ENCODE results near the gene SORCS3.

The SORCS3 gene

DNA sequence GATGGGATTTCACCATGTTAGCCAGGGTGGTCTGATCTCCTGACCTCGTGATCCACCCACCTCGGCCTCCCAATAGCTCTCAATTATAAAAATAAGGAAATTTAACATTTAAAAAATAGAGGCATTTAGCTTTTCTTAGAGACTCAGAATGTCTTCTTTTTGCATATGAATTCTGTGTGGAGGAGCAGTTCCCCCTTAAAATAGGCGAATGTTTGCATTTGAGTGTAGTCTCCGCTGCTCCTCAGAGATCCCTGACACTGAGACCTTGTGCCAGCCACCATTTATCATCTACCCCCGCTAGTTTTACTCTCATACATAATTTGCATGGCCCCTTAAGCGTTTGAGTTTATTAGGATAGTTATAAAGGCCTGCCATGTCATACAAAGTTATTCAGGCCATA, 461.9 kb downstream of the SORCS3 start:
- no peaks in the 10 kb centered on the region for H3K36me3 ChIP-seq
- TF ChIP-seq, protein P1, sequence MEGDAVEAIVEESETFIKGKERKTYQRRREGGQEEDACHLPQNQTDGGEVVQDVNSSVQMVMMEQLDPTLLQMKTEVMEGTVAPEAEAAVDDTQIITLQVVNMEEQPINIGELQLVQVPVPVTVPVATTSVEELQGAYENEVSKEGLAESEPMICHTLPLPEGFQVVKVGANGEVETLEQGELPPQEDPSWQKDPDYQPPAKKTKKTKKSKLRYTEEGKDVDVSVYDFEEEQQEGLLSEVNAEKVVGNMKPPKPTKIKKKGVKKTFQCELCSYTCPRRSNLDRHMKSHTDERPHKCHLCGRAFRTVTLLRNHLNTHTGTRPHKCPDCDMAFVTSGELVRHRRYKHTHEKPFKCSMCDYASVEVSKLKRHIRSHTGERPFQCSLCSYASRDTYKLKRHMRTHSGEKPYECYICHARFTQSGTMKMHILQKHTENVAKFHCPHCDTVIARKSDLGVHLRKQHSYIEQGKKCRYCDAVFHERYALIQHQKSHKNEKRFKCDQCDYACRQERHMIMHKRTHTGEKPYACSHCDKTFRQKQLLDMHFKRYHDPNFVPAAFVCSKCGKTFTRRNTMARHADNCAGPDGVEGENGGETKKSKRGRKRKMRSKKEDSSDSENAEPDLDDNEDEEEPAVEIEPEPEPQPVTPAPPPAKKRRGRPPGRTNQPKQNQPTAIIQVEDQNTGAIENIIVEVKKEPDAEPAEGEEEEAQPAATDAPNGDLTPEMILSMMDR (IDR thresholded peaks at IDR 0.05; ENCODE audit: low read depth, low read length): no peak
- no peaks in the 10 kb centered on the region for H3K9me3 ChIP-seq (ENCODE audit: severe bottlenecking)
- H3K4me3 ChIP-seq (ENCODE audit: low read depth, low read length): no peak overlapping the region
- H3K27me3 ChIP-seq (ENCODE audit: insufficient read depth, low read depth, severe bottlenecking): no peaks in the 10 kb centered on the region
- H3K27ac ChIP-seq: no peak overlapping the region
- no peak for DNase-seq

DNA sequence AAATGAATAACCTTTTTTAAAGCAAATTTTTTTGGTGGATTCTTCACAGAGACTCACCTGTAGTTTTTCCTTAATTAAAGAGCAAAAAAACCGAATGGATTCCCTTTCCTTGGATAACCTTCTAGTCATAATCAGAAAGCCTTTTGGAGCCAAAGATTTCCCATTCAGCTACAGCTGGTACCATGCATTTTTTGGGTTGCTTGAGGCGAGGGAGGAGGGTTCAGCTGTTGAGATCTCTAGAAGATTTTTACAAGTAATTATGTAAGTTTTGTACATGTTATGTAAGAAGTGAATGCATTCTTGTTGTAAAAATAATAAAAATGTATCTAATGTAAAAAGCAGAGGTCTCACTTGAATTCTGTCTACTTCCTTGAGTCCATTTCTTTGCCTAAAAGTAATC, 463.2 kb downstream of the SORCS3 start:
- DNase-seq: no peak
- TF ChIP-seq, protein P1 (IDR thresholded peaks at IDR 0.05; ENCODE audit: low read depth, low read length): no peak
- Histone ChIP-seq H3K9me3 (ENCODE audit: severe bottlenecking) (no peaks in the 10 kb centered on the region), H3K36me3 (no peaks in the 10 kb centered on the region), H3K4me3 (ENCODE audit: low read depth, low read length) (no peak overlapping the region), H3K27ac (no peak overlapping the region), H3K27me3 (ENCODE audit: insufficient read depth, low read depth, severe bottlenecking) (no peaks in the 10 kb centered on the region)

DNA sequence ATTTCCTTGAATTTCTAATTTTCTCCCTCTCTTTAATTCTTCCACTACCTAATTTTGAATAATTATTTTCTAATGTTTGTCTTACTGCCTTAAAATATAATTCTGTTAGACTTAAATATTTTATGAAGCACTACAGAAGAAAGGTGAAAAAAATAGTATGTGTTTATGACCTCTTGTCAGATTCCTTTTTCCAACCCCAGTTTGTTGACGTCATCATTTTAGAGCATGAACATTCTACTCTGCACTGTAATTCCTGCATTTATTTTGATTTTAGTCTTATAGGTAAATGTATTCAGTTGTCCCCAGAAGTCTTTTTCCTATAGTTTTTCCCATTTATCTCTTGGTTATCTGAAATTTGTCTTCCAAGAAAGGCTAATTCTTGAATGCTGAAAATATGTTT, 468.1 kb downstream of the SORCS3 start:
- H3K36me3 ChIP-seq: no peaks in the 10 kb centered on the region
- H3K27me3 ChIP-seq (ENCODE audit: insufficient read depth, low read depth, severe bottlenecking): no peaks in the 10 kb centered on the region
- TF ChIP-seq, protein P1 (IDR thresholded peaks at IDR 0.05; ENCODE audit: low read depth, low read length): no peak
- H3K27ac ChIP-seq: no peak overlapping the region
- no peak overlapping the region for H3K4me3 ChIP-seq (ENCODE audit: low read depth, low read length)
- no peaks in the 10 kb centered on the region for H3K9me3 ChIP-seq (ENCODE audit: severe bottlenecking)
- DNase-seq: no peak

DNA sequence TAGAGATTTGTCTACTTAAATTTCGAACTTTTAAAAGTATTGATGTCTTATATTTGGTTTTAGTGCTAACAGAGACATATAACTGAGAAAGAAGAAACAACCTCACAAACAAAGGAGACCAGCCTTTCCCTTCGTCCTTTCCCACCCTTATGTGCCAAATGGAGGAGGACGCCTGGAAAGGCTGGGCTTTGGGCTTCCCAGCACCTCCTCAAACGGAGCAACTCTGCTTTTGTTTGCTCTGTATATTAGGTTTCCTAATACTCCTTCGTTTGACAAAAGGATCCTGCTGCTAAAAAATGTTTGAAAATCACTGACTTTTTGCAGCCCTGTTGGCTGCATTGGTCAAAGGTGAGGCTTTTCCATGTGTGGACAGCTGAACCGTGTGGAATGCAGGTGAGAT, 471.8 kb downstream of the SORCS3 start:
- no peak for DNase-seq
- TF ChIP-seq, protein P1 (IDR thresholded peaks at IDR 0.05; ENCODE audit: low read depth, low read length): no peak
- Histone ChIP-seq H3K27me3 (ENCODE audit: insufficient read depth, low read depth, severe bottlenecking) (no peaks in the 10 kb centered on the region), H3K27ac (no peak overlapping the region), H3K36me3 (no peaks in the 10 kb centered on the region), H3K9me3 (ENCODE audit: severe bottlenecking) (peaks cover 5% of the 10 kb centered on the region), H3K4me3 (ENCODE audit: low read depth, low read length) (no peak overlapping the region)

DNA sequence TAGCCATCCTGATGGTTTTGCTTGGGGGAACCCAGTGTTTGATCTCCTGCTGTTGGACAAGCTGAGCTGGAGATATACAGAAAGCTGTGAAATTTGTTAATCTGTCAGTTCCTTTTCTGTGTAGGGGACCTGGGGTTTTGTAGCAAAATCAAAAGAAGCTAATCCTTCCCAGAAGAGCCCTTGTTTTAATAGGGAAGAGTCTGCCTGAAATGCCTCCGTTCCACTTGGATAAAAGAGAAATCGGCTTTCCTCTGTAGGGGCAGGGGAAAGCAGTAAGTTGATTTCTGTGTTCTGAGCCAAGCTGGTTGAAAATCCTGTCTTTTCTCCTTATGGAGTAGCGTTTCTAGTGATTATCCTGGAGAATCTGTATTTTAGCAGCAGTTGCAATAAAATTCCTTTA, 472.6 kb downstream of the SORCS3 start:
- no peaks in the 10 kb centered on the region for H3K27me3 ChIP-seq (ENCODE audit: insufficient read depth, low read depth, severe bottlenecking)
- H3K4me3 ChIP-seq (ENCODE audit: low read depth, low read length): no peak overlapping the region
- H3K9me3 ChIP-seq (ENCODE audit: severe bottlenecking): peaks cover 5% of the 10 kb centered on the region
- DNase-seq: no peak
- TF ChIP-seq, protein P1 (IDR thresholded peaks at IDR 0.05; ENCODE audit: low read depth, low read length): no peak
- no peak overlapping the region for H3K27ac ChIP-seq
- H3K36me3 ChIP-seq: no peaks in the 10 kb centered on the region

DNA sequence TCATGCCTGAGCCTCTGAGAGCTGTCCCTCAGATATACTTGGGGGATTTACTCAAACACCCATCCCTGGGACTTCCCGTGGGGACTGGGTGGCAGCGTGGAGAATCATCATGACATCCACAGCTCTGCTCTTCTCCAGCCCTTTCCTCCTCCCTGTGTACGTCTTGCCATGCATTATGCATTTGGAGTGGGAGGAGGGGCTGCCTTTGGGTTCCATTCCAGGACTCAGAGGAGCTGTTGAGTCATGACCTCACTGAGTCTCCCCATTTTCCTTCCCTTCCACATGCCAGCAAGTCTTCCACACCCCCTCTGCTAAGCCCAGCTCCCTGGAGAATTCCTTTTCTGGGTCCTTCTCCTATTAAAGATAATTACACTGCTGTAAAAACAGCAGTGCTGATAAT, 480.7 kb downstream of the SORCS3 start:
- no peak for DNase-seq
- TF ChIP-seq, protein P1 (IDR thresholded peaks at IDR 0.05; ENCODE audit: low read depth, low read length): no peak
- Histone ChIP-seq H3K36me3 (no peaks in the 10 kb centered on the region), H3K9me3 (ENCODE audit: severe bottlenecking) (peaks cover 6% of the 10 kb centered on the region), H3K4me3 (ENCODE audit: low read depth, low read length) (no peak overlapping the region), H3K27me3 (ENCODE audit: insufficient read depth, low read depth, severe bottlenecking) (no peaks in the 10 kb centered on the region), H3K27ac (no peak overlapping the region)

All from WERI-Rb-1 (cell line).